Stimulated activated CD8-positive, alpha-beta memory T cell treated with anti-CD3 and anti-CD28 coated beads, Interleukin-15, amount 100 ng/mL, for 1 hour (primary cell): ENCODE data around the gene ATP5MK.
"Not testable (repeated sequence)": the region's sequence is repeated elsewhere in the genome, so short reads cannot be mapped to it uniquely, and the experiment has no call there.

Experiments
- DNase-seq: peaks from one replicate; pipeline ENCODE4 v3.0.0-alpha.2; 2020; ENCODE audit warnings: low read depth

ATP5MK gene

GRCh38 chr10:103396067-103396788 is at the start of gene ATP5MK, which contains the start of gene PDCD11:
ATP5MK (minus strand) TSS chr10:103396475; CDS start chr10:103392457, 4,018 bp downstream.
PDCD11 (plus strand) TSS chr10:103396626; CDS start chr10:103398427, 1,801 bp downstream.
- DNase-seq = peak; percentile 92

- DNase-seq = no peak
These were observed 49.1 kb upstream of the ATP5MK start for GRCh38 chr10:103445366-103445765.

- no peak for DNase-seq
These were observed 48.2 kb upstream of the ATP5MK start for GRCh38 chr10:103444478-103444877.

- DNase-seq = no peak
These were observed 47.4 kb upstream of the ATP5MK start for GRCh38 chr10:103443475-103444185.

- DNase-seq = no peak
These were observed 45.8 kb upstream of the ATP5MK start for GRCh38 chr10:103442031-103442461.

- no peak for DNase-seq
These were observed 45.3 kb upstream of the ATP5MK start for GRCh38 chr10:103441611-103442010.

GRCh38 chr10:103441206-103441605 is 44.9 kb upstream of the ATP5MK start:
- no peak for DNase-seq

GRCh38 chr10:103440416-103440815 is 44.1 kb upstream of the ATP5MK start:
- DNase-seq = no peak

- no peak for DNase-seq
These were observed 43.5 kb upstream of the ATP5MK start for GRCh38 chr10:103439776-103440175.

GRCh38 chr10:103433858-103434257 is 37.6 kb upstream of the ATP5MK start:
- no peak for DNase-seq

- DNase-seq = no peak
These were observed 35.6 kb upstream of the ATP5MK start for GRCh38 chr10:103431902-103432301.

GRCh38 chr10:103429647-103430046 is 33.4 kb upstream of the ATP5MK start:
- DNase-seq = no peak

- DNase-seq = no peak
These were observed 32.8 kb upstream of the ATP5MK start for GRCh38 chr10:103428989-103429643.

- DNase-seq = no peak
These were observed 31.6 kb upstream of the ATP5MK start for GRCh38 chr10:103427866-103428265.

GRCh38 chr10:103423748-103424147 is 27.5 kb upstream of the ATP5MK start:
- no peak for DNase-seq

GRCh38 chr10:103419101-103419500 is 22.8 kb upstream of the ATP5MK start:
- no peak for DNase-seq

GRCh38 chr10:103417601-103418000 is 21.3 kb upstream of the ATP5MK start:
- DNase-seq = no peak

- not testable (repeated sequence) for DNase-seq
These were observed 20.8 kb upstream of the ATP5MK start for GRCh38 chr10:103417148-103417469.

GRCh38 chr10:103416436-103417147 is 20.3 kb upstream of the ATP5MK start:
- peak; percentile 45 for DNase-seq

- DNase-seq = no peak
These were observed 19.3 kb upstream of the ATP5MK start for GRCh38 chr10:103415581-103415980.

- DNase-seq = no peak
These were observed 17.3 kb upstream of the ATP5MK start for GRCh38 chr10:103413564-103413963.

GRCh38 chr10:103397191-103397825 is 1.0 kb upstream of the ATP5MK start:
- DNase-seq = no peak
